Glomerular visceral epithelial cell (primary cell): ENCODE data around the gene TFR2.

Source experiments
- DNase-seq: peaks from one replicate; pipeline ENCODE4 v3.0.0-alpha.2; 2016; ENCODE audit errors: extremely low spot score

TFR2 gene

GRCh38 chr7:100612730-100613390 is 28.5 kb downstream of the TFR2 start:
- no peak for DNase-seq

- DNase-seq, result peak; percentile 99
Observed at GRCh38 chr7:100611983-100612729, 29.2 kb downstream of the TFR2 start, which contains the start of gene MOSPD3. Gene MOSPD3, plus strand, starts transcription at chr7:100612540. Its CDS starts 252 bp downstream, at chr7:100612792.

- DNase-seq, result no peak
Observed at GRCh38 chr7:100609958-100610357, 31.4 kb downstream of the TFR2 start.

GRCh38 chr7:100607111-100607510 is 34.2 kb downstream of the TFR2 start:
- no peak for DNase-seq

- DNase-seq, result no peak
Observed at GRCh38 chr7:100606313-100606712, 35.0 kb downstream of the TFR2 start.

- no peak for DNase-seq
Observed at GRCh38 chr7:100604976-100605911, 36.1 kb downstream of the TFR2 start.

- peak; percentile 81 for DNase-seq
Observed at GRCh38 chr7:100604028-100604975, 37.0 kb downstream of the TFR2 start.

- DNase-seq, result no peak
Observed at GRCh38 chr7:100603726-100604027, 37.7 kb downstream of the TFR2 start.

- peak; percentile 51 for DNase-seq
Observed at GRCh38 chr7:100602889-100603725, 38.2 kb downstream of the TFR2 start.

- no peak for DNase-seq
Observed at GRCh38 chr7:100600730-100601038, 40.7 kb downstream of the TFR2 start.

- no peak for DNase-seq
Observed at GRCh38 chr7:100599911-100600729, 41.2 kb downstream of the TFR2 start.

- peak; percentile 15 for DNase-seq
Observed at GRCh38 chr7:100598425-100598824, 42.9 kb downstream of the TFR2 start.

- no peak for DNase-seq
Observed at GRCh38 chr7:100595188-100595587, 46.2 kb downstream of the TFR2 start.

GRCh38 chr7:100591596-100591995 is 49.8 kb downstream of the TFR2 start:
- DNase-seq, result no peak

- DNase-seq, result no peak
Observed at GRCh38 chr7:100590077-100590737, 51.1 kb downstream of the TFR2 start.

GRCh38 chr7:100589341-100589947 is 51.9 kb downstream of the TFR2 start:
- DNase-seq, result no peak

GRCh38 chr7:100588438-100588837 is 52.9 kb downstream of the TFR2 start:
- DNase-seq, result peak; percentile 32

GRCh38 chr7:100586266-100587025 is 54.9 kb downstream of the TFR2 start, which contains the start of gene FBXO24:
Gene FBXO24, plus strand, starts transcription at chr7:100586328. Its CDS starts 298 bp downstream, at chr7:100586626.
- DNase-seq, result peak; percentile 100
